GM15510 (cell line): ENCODE data around the gene BSCL2.
A peak's percentile ranks its signal among the peaks of the same experiment; 100 is the strongest.

ENCODE experiments used
- POLR2A ChIP-seq: IDR thresholded peaks from 3 replicates; pipeline ENCODE4 v1.6.1; 2011; ENCODE audit warnings: borderline replicate concordance; ENCODE audit not compliant: insufficient read length; ENCODE audit errors: extremely low read depth

Gene BSCL2

DNA sequence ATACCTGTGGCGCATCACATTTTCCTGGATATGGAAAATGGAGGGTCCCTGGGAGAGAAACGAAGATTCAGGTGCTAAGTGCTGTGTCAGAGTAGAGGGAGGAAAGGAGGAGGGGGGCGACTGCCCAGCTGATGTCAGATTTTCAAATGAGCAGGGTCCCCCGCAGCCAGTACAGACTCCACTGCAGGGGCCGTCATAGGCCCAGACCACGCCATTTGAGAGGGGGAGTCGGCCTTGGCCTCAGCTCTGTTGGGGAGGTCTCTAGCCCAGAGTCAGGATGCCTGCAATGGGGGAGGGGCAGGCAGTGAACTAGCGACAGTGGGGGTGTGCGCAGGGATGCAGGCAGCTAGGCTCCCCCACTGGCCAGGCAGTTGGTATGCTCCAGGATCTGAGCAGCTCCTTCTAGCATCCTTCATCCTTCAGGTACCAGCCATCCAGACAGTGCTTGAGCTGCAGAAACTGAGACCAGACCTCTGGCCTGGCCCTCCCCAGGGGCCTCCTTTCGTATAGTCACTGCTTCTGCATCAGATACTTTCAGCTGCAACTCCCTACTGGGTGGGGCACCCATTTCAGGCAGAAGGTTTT is at the start of gene BSCL2, which contains the start of gene GNG3:
TSS of gene BSCL2 (minus strand) at position 148 of the 585 bp plus-strand sequence. CDS start 229 bp downstream, outside the sequence.
TSS of gene GNG3 (plus strand) at position 400 of the 585 bp plus-strand sequence. CDS start 620 bp downstream, outside the sequence.
- TF ChIP-seq POLR2A, result no peak

GRCh38 chr11:62755086-62755615 is 47.9 kb upstream of the BSCL2 start:
- no peak for TF ChIP-seq POLR2A

- peak; percentile 60 for TF ChIP-seq POLR2A
These were observed 46.7 kb upstream of the BSCL2 start, which contains the start of gene ZBTB3 for GRCh38 chr11:62753736-62754603. TSS of gene ZBTB3 (minus strand) at chr11:62754160. CDS start at chr11:62753664, 496 bp downstream.

DNA sequence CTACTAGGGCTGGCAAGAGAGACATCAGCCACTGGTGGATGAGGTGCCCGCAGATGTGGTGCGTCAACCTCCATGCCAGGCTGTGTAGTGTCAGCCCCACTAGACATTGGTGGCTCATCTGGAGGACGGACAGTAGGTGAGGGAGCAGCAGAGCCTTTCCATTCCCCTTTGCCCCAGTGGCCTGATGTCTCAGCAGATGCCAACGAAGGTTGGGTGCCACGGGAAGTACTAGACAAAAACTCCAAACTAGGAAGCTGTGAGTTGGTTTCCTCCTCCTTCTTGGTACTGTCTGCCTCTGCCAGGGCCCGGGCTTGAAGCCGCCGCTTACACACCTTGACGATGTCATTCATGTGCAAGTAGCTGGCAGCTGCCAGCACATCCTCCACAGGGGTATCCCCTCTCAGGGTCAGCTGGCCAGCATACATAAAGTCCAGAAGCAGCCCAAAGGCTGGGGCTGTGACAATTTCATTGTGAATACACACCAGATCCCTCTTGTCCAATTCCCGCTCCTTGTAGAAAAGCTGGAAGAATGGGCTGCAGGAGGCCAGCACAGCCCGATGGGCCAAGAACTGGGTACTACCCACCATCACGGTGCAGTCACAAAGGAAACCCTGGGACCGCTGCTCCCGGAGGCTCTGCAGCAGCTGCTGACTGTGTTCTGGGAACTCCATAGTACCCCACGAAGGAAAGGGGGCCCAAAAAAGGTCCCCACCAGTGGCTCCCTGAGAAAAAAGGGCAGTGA is 45.9 kb upstream of the BSCL2 start:
- TF ChIP-seq POLR2A, result no peak

DNA sequence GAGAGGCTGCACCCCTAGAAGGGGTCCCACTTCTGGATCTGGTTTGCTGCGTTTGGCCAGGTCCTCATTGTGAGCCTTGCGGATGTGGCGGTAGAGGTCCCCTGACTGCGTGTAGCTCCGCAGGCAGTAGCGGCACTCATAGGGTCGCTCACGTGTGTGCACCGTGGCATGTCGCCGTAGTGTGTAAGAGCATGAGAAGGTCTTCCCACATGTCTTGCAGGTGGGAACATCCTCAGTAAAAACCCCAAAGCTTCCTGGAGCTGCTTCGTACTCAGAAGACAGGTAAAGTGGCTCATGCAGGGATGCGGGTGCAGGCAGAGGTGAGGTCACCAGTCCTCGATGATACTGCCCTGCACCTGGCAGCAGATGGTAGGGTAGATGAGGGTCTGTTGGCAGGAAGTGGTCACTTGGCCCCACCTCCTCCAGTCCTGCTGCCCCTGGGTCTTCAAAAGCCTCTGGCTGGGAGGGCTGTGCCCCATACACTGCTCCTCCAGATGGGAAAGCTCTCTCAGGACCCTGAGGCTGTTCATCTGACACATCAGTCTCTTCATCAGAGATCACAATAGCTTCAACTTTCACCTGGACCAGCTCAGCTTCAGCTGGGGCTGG is 45.1 kb upstream of the BSCL2 start:
- no peak for TF ChIP-seq POLR2A

- no peak for TF ChIP-seq POLR2A
These were observed 40.4 kb upstream of the BSCL2 start for GRCh38 chr11:62747475-62748160.

- TF ChIP-seq POLR2A, result no peak
These were observed 30.0 kb upstream of the BSCL2 start for GRCh38 chr11:62737196-62737595.

DNA sequence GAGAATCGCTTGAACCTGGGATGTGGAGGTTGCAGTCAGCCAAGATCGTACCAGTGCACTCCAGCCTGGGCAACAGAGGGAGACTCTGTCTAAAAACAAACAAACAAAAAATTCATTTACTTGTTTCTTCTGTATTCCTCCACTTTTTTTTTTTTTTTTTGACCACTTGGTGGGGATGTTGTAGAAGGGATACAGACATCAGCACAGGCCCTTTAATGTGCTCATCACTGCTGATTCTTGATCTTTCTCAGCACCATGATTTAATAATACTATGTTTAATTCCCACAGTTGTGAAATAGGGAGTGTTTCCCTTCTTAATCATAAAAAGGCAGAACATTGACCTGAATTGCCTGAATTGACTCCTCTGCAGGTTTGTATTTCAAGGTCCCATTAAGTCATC is 25.6 kb upstream of the BSCL2 start:
- TF ChIP-seq POLR2A, result no peak

DNA sequence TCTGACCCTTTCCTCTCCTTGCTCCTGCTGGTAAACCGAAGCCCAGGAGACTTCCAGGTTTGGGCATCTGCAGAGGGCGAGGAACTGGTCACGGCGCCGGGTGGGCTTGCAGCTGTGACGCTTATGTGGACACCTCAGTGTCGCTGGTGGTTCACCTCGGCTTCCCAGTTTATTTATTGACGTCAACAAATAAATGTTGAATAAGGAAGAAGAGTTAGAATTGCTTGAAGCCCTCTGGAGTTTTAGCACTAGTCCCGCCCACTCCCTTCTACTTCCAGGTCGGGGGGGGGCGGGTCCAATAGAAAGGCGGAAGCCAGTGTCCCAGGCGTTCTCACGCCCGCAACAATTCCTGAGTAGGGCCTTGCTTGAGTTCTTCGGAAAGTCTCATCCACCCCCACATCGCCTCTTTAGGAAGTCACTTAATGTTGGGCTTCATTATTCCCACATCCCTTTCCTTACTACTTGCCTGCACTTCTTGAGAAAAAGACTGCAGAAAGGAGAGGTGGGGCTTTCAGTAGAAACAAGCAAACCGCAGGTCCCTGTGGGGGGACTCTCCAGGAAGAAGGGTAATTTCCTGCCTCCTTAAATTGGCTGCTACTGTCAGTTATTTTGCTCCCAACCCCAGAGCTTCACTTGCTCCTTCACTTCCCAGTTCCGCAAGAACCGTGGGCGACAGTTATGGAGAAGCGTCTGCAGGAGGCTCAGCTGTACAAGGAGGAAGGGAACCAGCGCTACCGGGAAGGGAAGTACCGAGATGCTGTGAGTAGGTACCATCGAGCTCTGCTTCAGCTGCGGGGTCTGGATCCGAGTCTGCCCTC is 21.2 kb upstream of the BSCL2 start, which contains the start of gene TTC9C:
TSS of gene TTC9C (plus strand) at position 316 of the 818 bp plus-strand sequence. CDS start at position 679, 363 bp downstream.
- peak; percentile 65 for TF ChIP-seq POLR2A

DNA sequence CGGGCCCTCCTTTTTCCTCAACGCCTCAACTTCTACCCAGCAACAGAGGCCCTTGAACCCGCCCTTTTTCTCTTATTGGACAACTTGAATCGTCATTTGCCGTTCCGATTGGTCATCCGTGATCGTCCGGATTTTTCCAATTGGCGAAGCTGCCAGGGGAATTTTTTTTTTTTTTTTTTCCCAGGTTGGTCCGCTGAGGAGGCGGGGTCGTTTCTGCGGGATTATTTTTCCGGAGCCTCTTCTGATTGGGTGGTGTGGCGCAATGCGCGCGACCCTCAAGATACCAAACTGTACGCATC is 20.6 kb upstream of the BSCL2 start:
- no peak for TF ChIP-seq POLR2A

DNA sequence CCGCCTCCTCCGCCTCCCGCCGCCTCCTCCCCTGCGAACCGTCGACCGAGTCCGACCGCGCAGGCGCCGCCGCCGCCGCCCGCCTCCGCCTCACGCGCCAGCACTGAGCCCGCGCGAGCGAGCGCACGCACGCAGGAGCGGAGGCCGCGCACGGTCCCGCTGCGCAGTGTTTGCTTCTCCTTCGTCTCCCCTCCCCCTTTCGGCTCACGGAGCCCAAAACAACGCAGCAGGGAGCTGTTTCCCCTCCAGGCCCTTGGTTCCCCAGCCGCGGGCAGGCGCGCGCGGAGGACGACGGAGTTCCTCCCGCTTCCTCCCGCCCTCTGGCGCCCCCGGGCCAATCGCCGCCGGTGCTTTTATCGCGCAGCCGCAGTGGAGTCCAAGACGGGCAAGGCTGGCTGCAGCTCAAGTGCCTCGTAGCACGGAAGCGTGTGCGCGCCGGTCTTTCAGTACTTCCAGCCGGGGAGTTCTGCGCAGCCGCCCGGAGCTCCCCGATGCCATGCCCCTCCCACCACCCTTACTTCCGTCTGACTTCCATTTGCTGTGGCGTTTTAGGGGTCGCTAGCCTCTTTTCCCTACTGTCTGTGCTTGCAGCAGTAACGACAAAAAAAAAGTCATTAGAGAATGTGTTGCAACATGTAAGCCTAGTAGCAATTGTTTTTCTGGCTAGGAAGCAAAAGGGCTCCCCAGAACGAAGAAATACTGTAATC is 20.1 kb upstream of the BSCL2 start, which contains the start of gene HNRNPUL2:
TSS of gene HNRNPUL2 (minus strand) at position 293 of the 707 bp plus-strand sequence. CDS start 301 bp downstream, outside the sequence.
- peak; percentile 94 for TF ChIP-seq POLR2A

- no peak for TF ChIP-seq POLR2A
These were observed 19.6 kb upstream of the BSCL2 start for GRCh38 chr11:62726915-62727164.
